ENCODE measurements around the gene CASP10. TPM values are rescaled to one million over a fixed set of nuclear protein-coding genes. Genes with fewer than 3 reads are reported as not detected.

Gene CASP10
- total and polyA plus RNA-seq, 9 of the 15 experiments (the other 6 are each of a cell fraction or from before 2014, with no cell fraction given), result 7.1 to 20.4 (median 10.8) TPM

GRCh38 chr2:201237486-201238123 lies 54.7 kb downstream of the CASP10 start:
- H3K9me1 ChIP-seq (ENCODE audit: control insufficient read depth, insufficient read depth, low read length), result no peaks in the 10 kb centered on the region
- H2AFZ ChIP-seq (ENCODE audit: low read depth, low read length), result no peak overlapping the region
- H3K9ac ChIP-seq (ENCODE audit: insufficient read depth in 1 of 2, low read depth in 2 of 2, low read length in 2 of 2), result no peak overlapping the region
- ChIA-PET CTCF (ENCODE audit: low intra/inter-chr PET ratio) (interaction anchor here (0.6 kb wide), 1 partner anchor 336 kb away, joined by 3 read pairs; no protein-coding TSS in a partner anchor), POLR2A (no interaction called here)
- H4K20me1 ChIP-seq (replicated peaks; ENCODE audit: control insufficient read depth, insufficient read depth, low read length), result no peaks in the 10 kb centered on the region
- no peak for FAIRE-seq
- peaks cover 0 to under 1% of the 10 kb centered on the region in 2 experiments; a peak in 2 of 5 replicates for H3K4me1 ChIP-seq (replicated peaks in 1 of 2; ENCODE audit: control insufficient read depth in 2 of 2, insufficient read depth in 2 of 2, low read length in 2 of 2)
- no peaks in the 10 kb centered on the region for H3K9me3 ChIP-seq (replicated peaks; ENCODE audit: control insufficient read depth, insufficient read depth, low read depth, low read length)
- H3K4me2 ChIP-seq (ENCODE audit: insufficient read depth, low read length), result no peak overlapping the region
- no peak for ATAC-seq
- peaks cover 43% of the 10 kb centered on the region for H3K79me2 ChIP-seq (ENCODE audit: control insufficient read depth, insufficient read depth, low read length)
- peaks cover 22% of the 10 kb centered on the region for H3K36me3 ChIP-seq (ENCODE audit: control insufficient read depth, insufficient read depth, low read length)
- DNase-seq (ENCODE audit: extremely low read depth in 1 of 4, low spot score in 3 of 4), result no peak
- intact Hi-C loops (cut with micrococcal nuclease) (loop anchor here (2.0 to 5.0 kb wide), 2 partner anchors 110 to 405 kb away; partner anchors contain the start of gene TMEM237), in situ Hi-C loops (cut with MboI) (no loop called here)
- no peak overlapping the region for H3K27ac ChIP-seq (ENCODE audit: extremely low read depth, low read depth, low read length)
- no peak overlapping the region for H3K4me3 ChIP-seq
- no peaks in the 10 kb centered on the region for H3K27me3 ChIP-seq (ENCODE audit: control insufficient read depth in 2 of 2, insufficient read depth in 2 of 2, low read length in 2 of 2)
- 68% methylated on average over 6 of the region's 7 CpGs for WGBS (ENCODE audit: insufficient coverage, low coverage, missing lambda C conversion rate)
- BruUV-seq (replicated peaks), result no TSS peak
- peak; percentile 62; the same call in 1 of the 2 replicates for TF ChIP-seq BCOR (IDR thresholded peaks at IDR 0.05)
- TF ChIP-seq MAFF (IDR thresholded peaks at IDR 0.05; ENCODE audit: low read length), result no peak
- TF ChIP-seq, protein P1, sequence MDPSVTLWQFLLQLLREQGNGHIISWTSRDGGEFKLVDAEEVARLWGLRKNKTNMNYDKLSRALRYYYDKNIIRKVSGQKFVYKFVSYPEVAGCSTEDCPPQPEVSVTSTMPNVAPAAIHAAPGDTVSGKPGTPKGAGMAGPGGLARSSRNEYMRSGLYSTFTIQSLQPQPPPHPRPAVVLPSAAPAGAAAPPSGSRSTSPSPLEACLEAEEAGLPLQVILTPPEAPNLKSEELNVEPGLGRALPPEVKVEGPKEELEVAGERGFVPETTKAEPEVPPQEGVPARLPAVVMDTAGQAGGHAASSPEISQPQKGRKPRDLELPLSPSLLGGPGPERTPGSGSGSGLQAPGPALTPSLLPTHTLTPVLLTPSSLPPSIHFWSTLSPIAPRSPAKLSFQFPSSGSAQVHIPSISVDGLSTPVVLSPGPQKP (CRISPR knock-in tag; IDR thresholded peaks at IDR 0.05), result no peak
- TF ChIP-seq ZNF311 (CRISPR knock-in tag; IDR thresholded peaks at IDR 0.05), result no peak
- peak; percentile 91 for TF ChIP-seq ZFP36 (IDR thresholded peaks at IDR 0.05; ENCODE audit: low read depth, low read length, partially characterized antibody)
- TF ChIP-seq NFE2 (IDR thresholded peaks at IDR 0.05; ENCODE audit: low read depth), result 0 out of 2 replicates have a peak, but pooled peaks have one; percentile 8
- TF ChIP-seq, protein P2, sequence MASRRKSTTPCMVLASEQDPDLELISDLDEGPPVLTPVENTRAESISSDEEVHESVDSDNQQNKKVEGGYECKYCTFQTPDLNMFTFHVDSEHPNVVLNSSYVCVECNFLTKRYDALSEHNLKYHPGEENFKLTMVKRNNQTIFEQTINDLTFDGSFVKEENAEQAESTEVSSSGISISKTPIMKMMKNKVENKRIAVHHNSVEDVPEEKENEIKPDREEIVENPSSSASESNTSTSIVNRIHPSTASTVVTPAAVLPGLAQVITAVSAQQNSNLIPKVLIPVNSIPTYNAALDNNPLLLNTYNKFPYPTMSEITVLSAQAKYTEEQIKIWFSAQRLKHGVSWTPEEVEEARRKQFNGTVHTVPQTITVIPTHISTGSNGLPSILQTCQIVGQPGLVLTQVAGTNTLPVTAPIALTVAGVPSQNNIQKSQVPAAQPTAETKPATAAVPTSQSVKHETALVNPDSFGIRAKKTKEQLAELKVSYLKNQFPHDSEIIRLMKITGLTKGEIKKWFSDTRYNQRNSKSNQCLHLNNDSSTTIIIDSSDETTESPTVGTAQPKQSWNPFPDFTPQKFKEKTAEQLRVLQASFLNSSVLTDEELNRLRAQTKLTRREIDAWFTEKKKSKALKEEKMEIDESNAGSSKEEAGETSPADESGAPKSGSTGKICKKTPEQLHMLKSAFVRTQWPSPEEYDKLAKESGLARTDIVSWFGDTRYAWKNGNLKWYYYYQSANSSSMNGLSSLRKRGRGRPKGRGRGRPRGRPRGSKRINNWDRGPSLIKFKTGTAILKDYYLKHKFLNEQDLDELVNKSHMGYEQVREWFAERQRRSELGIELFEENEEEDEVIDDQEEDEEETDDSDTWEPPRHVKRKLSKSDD (conservative IDR thresholded peaks at IDR 0.05; ENCODE audit: low read length), result no peak
- TF ChIP-seq, protein P3, sequence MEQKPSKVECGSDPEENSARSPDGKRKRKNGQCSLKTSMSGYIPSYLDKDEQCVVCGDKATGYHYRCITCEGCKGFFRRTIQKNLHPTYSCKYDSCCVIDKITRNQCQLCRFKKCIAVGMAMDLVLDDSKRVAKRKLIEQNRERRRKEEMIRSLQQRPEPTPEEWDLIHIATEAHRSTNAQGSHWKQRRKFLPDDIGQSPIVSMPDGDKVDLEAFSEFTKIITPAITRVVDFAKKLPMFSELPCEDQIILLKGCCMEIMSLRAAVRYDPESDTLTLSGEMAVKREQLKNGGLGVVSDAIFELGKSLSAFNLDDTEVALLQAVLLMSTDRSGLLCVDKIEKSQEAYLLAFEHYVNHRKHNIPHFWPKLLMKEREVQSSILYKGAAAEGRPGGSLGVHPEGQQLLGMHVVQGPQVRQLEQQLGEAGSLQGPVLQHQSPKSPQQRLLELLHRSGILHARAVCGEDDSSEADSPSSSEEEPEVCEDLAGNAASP (IDR thresholded peaks at IDR 0.05), result no peak
- TF ChIP-seq WHSC1 (IDR thresholded peaks at IDR 0.05; ENCODE audit: low read length), result no peak
- TF ChIP-seq NR2C2 (CRISPR knock-in tag; IDR thresholded peaks at IDR 0.05), result no peak
- no peak for TF ChIP-seq NR2C2 (tag; IDR thresholded peaks at IDR 0.05)
- no peak for TF ChIP-seq NRF1 (conservative IDR thresholded peaks at IDR 0.05 in 1 of 2, IDR thresholded peaks at IDR 0.05 in 1 of 2)

Measured in K562 (cell line).